Stimulated activated CD8-positive, alpha-beta memory T cell treated with anti-CD3 and anti-CD28 coated beads, Interleukin-15, amount 100 ng/mL, for 4 hours (primary cell): ENCODE measurements around the gene MGAT5.

Source experiments
- DNase-seq, 2 donors: peaks; one replicate each; pipeline ENCODE4 v3.0.0-alpha.2; 2020; ENCODE audit warnings: low read depth in 2 of 2

The MGAT5 gene

GRCh38 chr2:134399096-134399495, 145.2 kb downstream of the MGAT5 start:
- DNase-seq, result no peak

DNA sequence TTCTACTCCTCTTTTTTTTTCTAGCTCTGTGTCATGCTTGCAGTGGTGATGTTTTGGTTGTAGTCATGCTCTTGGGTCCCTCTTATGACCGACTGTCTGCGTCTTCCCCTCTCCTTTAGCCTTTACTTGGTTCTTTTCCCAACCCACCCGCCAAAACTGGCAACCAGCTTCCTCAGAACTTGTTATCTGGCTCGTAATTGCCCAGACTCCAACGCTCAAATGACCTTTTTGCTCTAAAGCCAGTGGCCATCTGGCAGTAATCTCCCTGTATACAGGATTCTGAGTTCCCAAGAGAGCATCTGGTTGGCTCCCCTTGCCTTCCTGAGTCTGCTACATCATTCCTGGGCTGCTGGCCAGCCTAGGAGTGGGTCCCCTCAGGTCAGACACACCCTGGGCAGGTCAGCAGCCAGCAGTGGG, 147.2 kb downstream of the MGAT5 start:
- no peak for DNase-seq

DNA sequence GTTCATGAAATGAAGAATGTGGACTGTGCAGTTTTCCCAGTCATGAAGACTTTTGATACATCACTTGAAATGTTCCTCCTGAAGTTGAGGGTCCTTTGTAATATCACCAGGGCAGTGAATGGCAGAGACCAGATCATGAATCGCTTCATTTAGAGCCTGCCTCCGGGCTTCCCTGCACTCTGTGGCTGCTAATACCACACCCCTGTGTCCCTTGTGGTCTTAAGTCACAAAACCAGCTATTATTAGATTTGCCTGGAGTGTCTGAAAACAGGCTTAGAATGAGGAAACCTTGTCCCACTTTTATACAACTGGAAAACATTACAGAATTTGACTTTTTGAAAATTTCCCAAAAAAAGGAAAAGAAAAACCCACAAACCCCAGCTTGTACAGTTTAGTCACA, 147.9 kb downstream of the MGAT5 start:
- DNase-seq, result no peak

GRCh38 chr2:134402410-134402809, 148.5 kb downstream of the MGAT5 start:
- DNase-seq, result no peak

- no peak for DNase-seq
These were observed 151.8 kb downstream of the MGAT5 start for GRCh38 chr2:134405611-134406081.

- DNase-seq, result no peak
These were observed 152.4 kb downstream of the MGAT5 start for GRCh38 chr2:134406311-134406710.

DNA sequence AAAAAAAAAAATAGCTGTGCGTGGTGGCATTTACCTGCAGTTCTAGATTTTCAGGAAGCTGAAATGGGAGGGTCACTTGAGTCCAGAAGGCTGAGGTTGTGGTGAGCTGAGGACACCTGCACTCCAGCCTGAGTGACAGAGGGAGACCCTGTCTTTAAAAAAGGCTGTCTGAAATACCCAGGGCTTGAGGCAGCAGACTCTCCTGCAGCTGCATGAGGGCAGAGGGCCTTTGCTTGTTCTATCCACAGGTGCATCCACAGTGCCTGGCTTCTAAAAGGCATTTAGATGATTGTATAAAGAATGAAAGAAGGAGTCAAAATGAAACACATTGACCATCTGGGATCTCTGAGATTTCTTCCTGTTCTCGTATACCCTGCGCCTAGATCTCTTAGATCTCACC, 152.9 kb downstream of the MGAT5 start:
- DNase-seq, result no peak

DNA sequence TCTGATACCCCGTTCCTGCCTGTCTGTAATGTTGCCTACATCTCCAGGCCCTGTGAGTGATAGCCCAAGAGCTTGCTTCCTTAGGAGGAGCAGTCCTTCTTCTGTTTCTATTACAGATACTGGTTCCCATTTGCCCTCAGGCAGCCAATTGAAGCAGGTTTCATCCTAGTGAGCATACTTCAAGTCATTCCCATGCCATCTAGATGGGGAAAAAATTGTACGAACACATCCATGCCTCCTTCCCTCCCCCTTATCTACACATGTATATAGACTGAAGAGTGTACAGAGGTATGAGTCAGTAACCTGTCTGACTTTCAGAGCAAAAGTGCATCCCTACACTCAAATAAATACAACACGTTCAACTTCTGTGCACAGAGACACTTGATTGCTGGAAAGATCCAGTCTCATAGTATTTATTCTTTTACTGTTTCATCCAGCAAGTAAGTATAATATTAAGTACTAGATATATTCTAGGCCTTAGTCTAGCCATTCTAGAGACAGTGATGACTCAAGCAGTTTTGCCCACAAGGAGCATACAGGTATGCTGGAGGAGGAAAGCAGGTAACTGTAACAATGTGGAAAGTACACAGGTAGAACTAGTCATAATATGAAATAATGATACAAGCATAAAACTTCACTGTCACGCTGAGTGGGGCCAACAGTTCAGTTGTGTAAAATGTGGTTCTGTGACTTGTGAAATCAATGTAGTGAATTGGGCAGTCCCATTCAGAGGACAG, 153.4 kb downstream of the MGAT5 start:
- no peak for DNase-seq

GRCh38 chr2:134408386-134408785, 154.5 kb downstream of the MGAT5 start:
- no peak for DNase-seq

GRCh38 chr2:134408791-134409190, 154.9 kb downstream of the MGAT5 start:
- no peak for DNase-seq

DNA sequence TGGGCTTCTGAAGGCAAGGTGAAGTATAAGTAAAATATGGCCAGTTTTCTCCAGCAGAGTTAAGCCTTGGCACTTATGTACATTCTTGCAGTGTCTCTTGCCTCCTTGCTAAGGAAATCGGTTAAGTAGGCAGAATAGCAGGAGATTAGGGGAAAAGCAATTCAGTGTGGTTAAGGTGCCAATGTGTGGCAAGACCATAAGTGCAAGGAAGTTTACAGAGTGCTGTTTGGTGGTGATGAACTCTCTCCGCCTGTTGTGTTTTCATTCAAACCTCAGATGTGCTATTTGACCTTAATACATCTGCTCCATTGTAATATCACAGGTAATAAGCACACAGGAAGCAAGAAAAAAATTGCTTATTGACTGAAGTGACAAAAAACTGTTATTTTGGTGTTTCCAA, 156.1 kb downstream of the MGAT5 start:
- DNase-seq, result no peak

- no peak for DNase-seq
These were observed 157.0 kb downstream of the MGAT5 start for GRCh38 chr2:134410831-134411231.

GRCh38 chr2:134411279-134411827, 157.5 kb downstream of the MGAT5 start:
- DNase-seq, result no peak

DNA sequence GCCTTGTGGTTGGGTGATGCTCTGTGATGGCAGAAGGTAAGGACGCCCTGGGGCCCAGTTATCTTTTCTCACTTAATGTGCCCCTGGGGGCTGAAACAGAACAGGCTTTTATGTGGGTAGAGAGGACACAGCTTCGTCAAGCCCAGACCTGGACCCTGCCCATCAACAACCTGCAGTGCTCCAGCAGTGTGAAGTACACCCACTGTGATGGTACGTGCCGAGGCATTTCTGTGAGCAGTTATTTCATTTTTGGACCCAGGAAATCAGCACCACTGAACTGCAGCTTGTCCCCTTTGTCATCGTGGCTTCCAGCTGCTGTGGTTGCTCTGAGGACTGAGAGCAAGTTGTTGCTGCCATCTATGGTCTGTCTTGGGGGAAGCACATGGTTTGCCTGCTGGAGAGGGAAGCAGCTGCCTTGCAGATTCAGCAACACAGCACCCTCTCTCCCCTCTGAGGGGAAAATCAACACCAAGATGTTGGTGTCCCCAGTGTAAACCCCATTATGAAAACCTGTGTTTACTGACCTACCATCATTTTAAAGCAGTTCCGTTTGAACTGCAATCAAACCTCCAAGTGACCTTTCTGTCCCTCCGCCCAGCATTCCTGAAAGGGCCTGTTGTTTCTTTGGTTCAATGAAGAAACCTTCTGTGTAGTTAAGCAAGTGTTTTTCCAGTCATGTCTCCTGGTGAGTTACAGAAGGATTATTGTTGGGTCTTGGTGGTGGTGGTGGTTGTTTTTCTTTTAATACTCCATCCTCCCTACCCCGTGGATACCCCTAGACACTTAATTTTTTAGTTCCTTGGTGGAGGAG, 158.2 kb downstream of the MGAT5 start:
- peak; percentile 21 to 44 for DNase-seq

DNA sequence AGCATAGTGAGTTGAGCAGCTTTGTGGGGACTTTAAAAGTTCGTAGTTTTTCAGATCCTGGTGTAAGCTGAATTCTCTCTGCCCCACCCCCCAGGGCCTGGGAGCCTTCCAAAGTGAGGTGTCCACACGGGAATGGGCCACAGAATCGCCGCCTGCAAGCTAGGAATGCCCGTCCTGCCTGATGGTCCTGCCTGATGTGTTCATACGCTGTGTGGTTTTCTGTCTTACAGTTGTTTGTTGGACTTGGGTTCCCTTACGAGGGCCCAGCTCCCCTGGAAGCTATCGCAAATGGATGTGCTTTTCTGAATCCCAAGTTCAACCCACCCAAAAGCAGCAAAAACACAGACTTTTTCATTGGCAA, 158.7 kb downstream of the MGAT5 start:
- no peak for DNase-seq

GRCh38 chr2:134413430-134413829, 159.6 kb downstream of the MGAT5 start:
- no peak for DNase-seq

DNA sequence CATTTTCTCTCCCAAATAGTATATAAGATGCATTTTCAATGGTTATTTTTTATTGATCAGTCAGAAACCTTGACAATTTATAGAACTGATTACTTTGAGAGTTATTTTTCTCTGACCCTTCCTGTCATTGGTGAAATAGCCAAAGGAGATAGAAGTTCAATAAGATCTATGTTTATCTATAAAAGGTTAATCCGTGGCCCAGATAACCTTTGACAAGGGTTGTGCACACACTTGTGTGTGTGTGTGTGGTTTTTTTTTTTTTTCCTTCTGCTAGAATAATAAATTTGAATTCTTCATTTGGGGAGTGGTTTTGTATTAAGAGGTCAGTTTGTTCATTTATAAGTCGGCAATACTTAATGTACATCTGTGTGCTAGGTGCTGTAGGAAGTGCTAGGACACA, 160.0 kb downstream of the MGAT5 start:
- DNase-seq, result no peak

DNA sequence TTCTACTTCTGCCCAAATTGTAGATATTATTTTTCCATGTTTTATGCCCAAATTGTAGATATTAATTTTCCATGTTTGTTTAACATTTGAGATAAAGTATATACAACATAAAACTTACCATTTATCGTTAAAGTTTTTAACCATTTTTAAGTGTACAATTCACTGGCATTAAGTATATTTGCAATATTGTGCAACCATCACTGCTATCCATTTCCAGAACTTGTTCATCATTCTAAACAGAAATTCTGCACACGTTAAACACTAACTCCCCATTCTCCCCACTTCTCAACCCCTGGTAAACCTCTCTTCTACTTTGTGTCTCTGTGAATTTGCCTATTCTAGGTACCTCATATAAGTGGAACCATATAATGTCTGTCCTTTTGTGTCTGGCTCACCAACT, 162.1 kb downstream of the MGAT5 start:
- DNase-seq, result no peak

GRCh38 chr2:134416637-134417036, 162.8 kb downstream of the MGAT5 start:
- no peak for DNase-seq

- DNase-seq, result no peak
These were observed 164.2 kb downstream of the MGAT5 start for GRCh38 chr2:134417968-134418582.

DNA sequence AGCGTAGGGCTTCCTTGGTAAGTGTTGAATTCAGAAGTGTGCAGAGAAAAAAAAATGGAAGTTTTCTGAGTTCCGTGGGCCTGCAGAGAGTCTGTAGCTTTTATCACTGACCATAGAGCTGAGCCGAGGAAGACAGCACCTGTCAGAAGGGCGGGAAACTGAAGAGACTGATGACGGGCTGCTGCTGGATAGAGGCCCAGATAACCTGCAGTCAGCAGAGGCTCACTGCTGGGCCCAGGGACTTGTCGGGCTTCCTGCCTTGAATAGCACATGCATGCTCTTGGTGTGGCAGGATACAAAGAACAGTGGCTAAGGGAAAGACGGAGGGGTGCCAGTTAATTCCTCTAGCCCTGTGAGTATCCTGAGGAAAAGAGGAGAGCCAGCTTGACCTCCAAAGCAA, 166.4 kb downstream of the MGAT5 start:
- no peak for DNase-seq

- no peak for DNase-seq
These were observed 167.0 kb downstream of the MGAT5 start for GRCh38 chr2:134420920-134421319.
